Measurements from ENCODE around the gene MAS1. TPM values are rescaled to one million over a fixed set of nuclear protein-coding genes. Genes with fewer than 3 reads are reported as not detected.

Gene MAS1
- total and polyA plus RNA-seq, 2 donors (not counting 3 experiments of a cell fraction or from before 2014, with no cell fraction given), result not detected

DNA sequence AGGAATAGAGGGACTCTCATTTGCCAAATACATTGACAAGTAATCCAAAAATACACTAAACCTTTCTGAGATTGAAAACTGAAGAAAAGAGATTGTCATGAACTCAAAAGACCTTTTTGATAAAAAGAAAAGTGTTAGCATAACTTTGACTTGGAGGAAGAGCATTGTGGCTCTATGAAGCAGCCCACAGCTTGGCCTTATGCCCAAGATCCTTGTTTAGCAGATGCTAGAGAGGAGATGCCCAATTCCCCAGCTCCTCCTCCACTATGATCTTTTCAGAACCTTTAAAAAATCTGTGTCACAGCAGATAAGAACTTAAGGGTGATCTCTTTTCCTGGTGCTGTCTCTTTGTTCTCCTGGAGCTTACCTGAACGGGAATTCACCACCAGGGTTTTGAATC, 42.3 kb downstream of the MAS1 start:
- no peak overlapping the region for H3K4me2 ChIP-seq (ENCODE audit: insufficient read depth, low read length)
- H3K4me1 ChIP-seq (ENCODE audit: control insufficient read depth, extremely low read depth, insufficient read depth, low read length), result no peaks in the 10 kb centered on the region
- intact Hi-C loops (cut with micrococcal nuclease) (no loop called here), dilution Hi-C loops (cut with MboI; ENCODE audit: extremely low pct_ligation_motif_present, low sequenced_read_pairs) (no loop called here)
- H2AFZ ChIP-seq (ENCODE audit: low read depth, low read length), result no peak overlapping the region
- no peak overlapping the region for H3K27ac ChIP-seq (ENCODE audit: insufficient read depth, low read depth, low read length)
- no peak overlapping the region for H3K4me3 ChIP-seq (replicated peaks in 1 of 3; ENCODE audit: insufficient read depth in 1 of 3, low read depth in 1 of 3, low read length in 3 of 3)
- no peak for FAIRE-seq
- CTCF ChIA-PET, result no interaction called here
- no peaks in the 10 kb centered on the region for H3K9me1 ChIP-seq (replicated peaks; ENCODE audit: control insufficient read depth, extremely low read depth, insufficient read depth, low read length)
- H4K20me1 ChIP-seq (replicated peaks; ENCODE audit: control insufficient read depth, extremely low read depth, insufficient read depth, low read length), result no peaks in the 10 kb centered on the region
- TF ChIP-seq EZH2 (IDR thresholded peaks at IDR 0.05; ENCODE audit: borderline replicate concordance, low read depth, low read length, severe bottlenecking), result no peak
- no peak for TF ChIP-seq JUN (IDR thresholded peaks at IDR 0.05; ENCODE audit: borderline replicate concordance, insufficient read depth, insufficient read length, low read depth)
- TF ChIP-seq GATA2 (IDR thresholded peaks at IDR 0.05; ENCODE audit: insufficient read depth, insufficient read length, low read depth, low read length), result no peak
- no peak for TF ChIP-seq FOS (IDR thresholded peaks at IDR 0.05; ENCODE audit: borderline replicate concordance, insufficient read depth, low read length)
- TF ChIP-seq, protein P1, sequence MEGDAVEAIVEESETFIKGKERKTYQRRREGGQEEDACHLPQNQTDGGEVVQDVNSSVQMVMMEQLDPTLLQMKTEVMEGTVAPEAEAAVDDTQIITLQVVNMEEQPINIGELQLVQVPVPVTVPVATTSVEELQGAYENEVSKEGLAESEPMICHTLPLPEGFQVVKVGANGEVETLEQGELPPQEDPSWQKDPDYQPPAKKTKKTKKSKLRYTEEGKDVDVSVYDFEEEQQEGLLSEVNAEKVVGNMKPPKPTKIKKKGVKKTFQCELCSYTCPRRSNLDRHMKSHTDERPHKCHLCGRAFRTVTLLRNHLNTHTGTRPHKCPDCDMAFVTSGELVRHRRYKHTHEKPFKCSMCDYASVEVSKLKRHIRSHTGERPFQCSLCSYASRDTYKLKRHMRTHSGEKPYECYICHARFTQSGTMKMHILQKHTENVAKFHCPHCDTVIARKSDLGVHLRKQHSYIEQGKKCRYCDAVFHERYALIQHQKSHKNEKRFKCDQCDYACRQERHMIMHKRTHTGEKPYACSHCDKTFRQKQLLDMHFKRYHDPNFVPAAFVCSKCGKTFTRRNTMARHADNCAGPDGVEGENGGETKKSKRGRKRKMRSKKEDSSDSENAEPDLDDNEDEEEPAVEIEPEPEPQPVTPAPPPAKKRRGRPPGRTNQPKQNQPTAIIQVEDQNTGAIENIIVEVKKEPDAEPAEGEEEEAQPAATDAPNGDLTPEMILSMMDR (IDR thresholded peaks at IDR 0.05; ENCODE audit: extremely low read depth in 1 of 2, insufficient read depth in 1 of 2, low read depth in 1 of 2, low read length in 2 of 2), result no peak
- TF ChIP-seq POLR2A (IDR thresholded peaks at IDR 0.05; ENCODE audit: low read depth, low read length), result no peak
- TF ChIP-seq POLR2AphosphoS5 (IDR thresholded peaks at IDR 0.05; ENCODE audit: insufficient read depth, low read depth, low read length), result no peak
- no peaks in the 10 kb centered on the region for H3K36me3 ChIP-seq (ENCODE audit: control insufficient read depth in 2 of 2, extremely low read depth in 1 of 2, insufficient read depth in 2 of 2, low read length in 2 of 2)
- POLR2A ChIA-PET, result no interaction called here
- BruUV-seq (replicated peaks), result no TSS peak
- H3K9me3 ChIP-seq (replicated peaks; ENCODE audit: control insufficient read depth, insufficient read depth, low read length), result no peaks in the 10 kb centered on the region
- H3K9ac ChIP-seq (replicated peaks; ENCODE audit: extremely low read depth, insufficient read depth, low read length), result no peak overlapping the region
- DNase-seq (ENCODE audit: low read depth, low spot score), result no peak
- peaks cover 0 to 3% of the 10 kb centered on the region in 2 experiments for H3K27me3 ChIP-seq (ENCODE audit: control insufficient read depth in 2 of 2, insufficient read depth in 2 of 2, low read length in 2 of 2)
- no peaks in the 10 kb centered on the region for H3K79me2 ChIP-seq (ENCODE audit: control insufficient read depth, insufficient read depth, low read length)
